NCI-H510A (cell line): Measurements from ENCODE around the gene IP6K3.

Source experiments
- DNase-seq: peaks from one replicate; lab custom pipeline; 2025; lab: John Stamatoyannopoulos, UW

Gene IP6K3

DNA sequence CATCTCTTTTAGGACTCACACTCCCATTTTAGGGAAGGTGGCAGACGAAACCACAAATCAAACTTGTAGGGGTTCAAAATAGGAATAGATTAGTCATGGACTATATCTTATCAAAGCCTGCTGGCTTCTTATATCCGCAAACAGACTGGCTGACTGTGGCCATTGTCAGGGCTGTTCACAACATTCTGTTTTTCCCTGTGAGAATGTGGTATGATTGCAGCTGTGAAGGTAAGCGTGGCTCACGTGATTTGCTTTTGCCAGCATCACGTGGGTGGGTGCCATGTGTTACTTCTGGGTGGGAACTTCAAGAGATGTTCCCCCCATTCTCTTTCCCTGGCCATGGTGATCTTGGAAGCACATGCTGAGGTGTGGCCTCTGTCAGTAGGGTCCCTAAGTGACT, 5.9 kb downstream of the IP6K3 start:
- DNase-seq = no peak

DNA sequence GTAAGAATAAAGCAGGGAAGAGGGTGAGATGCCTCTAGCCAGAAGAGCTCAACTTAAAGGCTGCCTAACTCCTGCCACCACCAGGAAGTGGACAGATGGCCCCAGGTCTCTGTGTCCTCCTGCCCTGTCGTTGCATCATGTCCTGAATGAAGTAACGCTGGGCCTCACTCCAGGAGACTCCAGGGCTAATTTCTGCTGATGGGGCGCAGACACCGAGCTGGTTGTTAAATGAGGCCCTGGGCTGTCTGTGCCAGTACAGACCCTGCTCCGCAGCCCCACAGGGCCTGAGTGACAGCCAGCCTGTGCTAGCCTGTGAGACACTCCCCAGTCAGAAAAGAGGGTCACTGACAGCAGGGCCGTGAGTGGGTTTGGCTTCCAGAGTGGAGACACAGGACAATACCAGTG, 6.5 kb downstream of the IP6K3 start:
- DNase-seq = no peak

DNA sequence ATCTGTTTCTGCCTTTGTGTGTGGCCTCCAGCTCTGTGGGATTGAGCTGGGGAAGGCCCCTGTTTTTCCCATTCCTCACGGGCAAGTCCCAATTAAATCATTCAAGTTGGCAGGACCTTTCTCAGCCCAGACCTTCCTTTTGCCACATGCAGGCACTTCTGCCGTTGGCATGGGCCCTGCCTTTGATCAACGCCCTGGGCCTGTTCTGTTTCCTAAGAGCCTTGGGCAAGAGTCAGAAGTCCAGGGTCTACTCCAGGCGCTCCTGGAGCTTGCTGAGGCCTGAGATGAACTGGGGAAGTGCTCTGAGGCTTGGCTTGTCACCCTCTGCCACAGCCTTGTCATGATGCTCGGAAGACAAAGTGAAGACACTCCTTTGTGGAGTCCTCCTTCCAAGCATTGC, 7.1 kb downstream of the IP6K3 start:
- DNase-seq = no peak

DNA sequence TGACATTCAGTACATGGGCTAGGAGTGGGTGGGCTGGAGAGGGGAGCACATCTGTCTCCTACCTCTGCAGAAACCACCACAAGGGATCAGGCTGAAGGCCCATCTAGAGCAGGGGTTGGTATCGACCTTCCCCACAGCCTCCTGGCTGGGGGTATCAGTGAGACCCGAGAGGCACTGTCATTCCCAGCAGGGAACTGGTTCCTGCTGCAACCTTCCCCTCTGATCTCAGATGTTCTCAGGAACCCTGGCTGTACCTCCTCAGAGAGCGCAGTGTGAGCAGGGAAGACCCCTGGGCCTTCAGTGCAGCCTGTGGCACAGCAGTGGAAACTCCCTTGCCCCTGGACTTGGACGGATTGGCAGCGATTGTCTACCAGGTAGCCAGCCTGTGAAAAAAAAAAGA, 7.8 kb downstream of the IP6K3 start:
- DNase-seq = no peak

DNA sequence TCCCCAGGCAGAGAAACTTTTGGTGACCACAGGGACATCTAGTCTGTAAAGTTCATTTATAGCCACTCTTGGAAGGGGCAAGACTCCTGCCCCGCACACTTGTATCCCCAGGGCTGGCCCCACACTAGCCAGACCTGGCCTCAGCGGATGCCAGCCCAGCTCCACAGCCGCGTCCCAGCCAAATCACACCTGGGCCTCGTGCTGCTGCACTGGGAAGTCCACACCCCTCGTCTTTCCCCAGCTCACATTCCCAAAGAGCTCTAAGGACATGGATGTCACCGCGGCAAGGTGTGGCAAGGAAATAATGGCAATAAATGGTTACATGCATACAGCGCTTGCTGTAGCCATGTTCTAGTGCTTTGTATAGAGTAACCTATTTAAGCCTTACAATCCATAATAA, 8.6 kb downstream of the IP6K3 start:
- DNase-seq = no peak

DNA sequence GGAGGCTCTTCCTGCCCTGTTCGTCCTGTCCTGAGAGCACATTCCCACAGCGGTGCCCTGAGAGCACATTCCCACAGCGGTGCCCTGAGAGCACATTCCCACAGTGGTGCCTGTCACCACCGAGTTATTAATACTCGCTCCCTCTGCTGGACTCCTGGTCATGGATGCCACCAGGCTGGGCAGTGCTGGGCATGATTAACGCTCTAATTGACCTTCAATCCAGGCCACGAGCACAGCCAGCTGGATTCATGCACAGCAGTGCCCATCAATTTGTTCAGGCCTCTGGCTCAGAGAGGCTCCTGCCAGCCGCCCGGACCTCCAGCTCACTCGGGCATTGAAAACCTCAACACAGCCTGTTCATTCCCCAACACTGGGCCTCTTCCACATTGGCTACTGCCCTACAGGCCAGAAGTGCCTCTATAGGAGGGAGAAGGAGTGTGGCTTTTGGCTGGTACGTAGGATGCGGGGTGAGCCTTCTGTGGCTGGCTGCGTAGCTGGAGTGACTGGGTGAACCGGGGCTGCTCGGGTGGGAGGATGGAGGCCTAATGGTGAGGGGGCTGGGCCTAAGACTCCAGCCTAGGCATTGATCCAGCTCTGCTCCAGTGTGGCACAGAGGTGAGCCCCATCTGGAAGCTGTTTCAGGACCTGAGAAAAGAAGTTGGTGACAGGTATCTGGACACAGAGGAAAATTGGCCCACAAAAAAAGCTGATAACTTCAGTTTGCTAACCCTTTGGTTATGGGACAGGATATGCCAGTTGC, 9.3 kb downstream of the IP6K3 start:
- DNase-seq = no peak

DNA sequence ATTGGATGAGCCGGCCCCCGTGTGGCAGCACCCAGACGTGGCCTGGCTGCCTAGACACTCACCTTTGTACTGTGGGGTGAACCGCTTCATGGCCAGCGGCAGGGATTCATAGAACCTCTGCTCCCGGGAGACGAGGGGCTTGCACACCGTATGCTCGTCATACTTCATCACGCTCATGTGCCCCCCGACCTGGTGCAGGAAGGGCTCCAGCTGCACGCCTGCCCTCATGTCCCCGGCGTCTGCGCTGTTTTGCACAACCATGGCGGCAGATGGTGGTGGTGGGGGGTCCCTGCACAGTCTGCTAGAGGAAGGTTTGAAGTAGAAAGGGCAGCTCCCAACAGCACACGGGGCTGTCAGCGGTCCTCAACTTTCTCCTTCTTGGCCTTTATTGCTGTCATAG, 11.5 kb downstream of the IP6K3 start:
- no peak for DNase-seq

DNA sequence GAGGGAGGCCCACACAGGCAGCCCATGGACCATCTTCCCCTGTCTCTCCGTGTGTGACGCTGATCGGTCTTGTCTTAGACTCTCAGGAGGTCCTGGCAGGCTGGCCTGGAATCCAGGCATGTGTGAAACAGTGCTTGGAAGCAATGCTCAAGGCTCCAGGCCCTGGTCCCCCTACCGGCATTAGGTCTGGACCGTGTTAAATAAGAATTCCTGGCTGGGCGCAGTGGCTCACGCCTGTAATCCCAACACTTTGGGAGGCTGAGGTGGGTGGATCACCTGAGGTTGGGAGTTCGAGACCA, 13.0 kb downstream of the IP6K3 start:
- DNase-seq = no peak

DNA sequence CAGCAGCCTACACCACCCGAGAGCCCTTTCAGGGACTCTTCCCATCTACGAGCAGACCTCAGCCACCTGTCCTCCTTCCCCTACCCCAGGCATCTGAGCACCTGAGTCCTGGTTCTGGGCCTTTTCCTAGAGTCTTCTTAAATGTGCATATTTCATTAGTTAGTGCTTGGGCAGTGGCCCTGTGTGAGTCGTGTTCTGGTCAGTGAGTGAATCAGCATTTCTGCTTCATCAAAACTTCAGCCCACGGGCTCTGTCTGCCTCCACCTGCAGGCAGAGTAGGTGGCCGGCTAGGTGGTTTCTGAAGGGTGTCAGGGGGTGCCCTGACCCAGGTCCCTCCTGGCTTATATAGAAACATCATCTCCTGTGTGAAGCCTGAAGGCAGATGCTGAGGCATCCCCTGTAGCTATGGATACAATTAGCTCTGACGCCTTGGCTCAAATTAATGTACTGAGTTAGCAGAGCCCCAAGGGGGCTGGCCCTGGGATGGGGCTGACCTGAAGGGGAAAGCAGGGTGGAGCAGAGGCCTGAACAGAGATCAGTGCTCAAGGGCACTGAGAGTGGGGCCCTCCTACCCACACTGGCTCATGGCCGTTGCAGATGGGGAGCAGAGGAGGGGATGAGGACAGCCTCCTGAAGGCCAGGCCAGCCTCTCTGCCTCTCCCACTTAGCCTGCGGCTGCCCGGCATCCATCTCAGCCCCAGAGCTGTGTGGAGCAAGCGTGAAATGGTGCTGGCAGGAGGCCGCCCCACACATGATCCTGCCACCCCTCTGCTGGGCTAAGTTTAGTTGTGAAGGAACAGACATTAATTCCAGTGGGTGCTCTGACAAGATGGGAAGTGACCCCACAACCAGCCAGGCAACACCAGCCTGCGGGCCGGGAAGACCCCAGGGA, 13.6 kb downstream of the IP6K3 start:
- no peak for DNase-seq

DNA sequence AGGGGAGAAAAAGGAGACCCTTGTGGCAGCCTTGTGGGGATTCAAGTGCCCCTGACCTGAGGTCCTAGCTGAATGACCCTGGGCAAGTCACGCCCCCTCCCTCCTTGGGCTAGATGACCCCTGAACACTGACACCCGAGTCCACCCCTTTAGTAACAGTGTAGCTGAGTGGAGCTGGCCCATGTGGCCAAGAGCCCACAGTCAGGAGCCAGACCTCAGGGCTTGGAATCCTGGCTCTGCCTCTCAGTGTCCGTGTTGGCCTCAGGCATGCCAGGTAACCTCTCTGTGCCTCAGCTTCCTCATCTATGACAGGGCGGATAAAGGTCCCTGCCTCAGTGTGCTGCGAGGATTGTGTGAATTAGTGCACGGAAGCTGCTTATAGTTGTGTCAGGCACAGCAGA, 14.3 kb downstream of the IP6K3 start:
- DNase-seq = no peak

DNA sequence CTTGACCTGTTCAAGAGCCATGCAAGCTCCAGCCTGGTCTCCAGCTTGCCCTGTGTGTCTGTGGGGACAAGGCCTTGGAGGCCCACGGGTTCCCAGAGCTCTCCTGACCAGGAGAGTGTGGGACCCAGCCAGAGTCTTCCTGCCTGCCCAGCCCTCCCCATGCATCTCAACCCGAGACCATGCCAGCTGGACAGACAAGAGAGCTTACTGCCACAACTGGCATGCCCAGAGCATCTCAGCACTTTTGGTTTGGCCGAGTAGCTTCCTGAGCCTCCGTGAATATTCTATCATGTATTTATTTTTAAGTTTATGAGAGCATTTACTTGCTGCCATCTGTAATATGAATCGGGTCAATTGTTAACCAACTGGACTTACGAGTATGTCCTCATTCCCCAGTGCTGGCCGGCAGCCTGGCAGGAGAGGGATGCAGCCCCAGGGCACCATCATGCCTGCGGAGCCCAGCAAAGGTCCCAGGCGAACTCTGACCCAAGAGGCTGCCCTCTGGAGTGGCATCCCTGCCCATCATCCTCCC, 14.9 kb downstream of the IP6K3 start:
- no peak for DNase-seq

DNA sequence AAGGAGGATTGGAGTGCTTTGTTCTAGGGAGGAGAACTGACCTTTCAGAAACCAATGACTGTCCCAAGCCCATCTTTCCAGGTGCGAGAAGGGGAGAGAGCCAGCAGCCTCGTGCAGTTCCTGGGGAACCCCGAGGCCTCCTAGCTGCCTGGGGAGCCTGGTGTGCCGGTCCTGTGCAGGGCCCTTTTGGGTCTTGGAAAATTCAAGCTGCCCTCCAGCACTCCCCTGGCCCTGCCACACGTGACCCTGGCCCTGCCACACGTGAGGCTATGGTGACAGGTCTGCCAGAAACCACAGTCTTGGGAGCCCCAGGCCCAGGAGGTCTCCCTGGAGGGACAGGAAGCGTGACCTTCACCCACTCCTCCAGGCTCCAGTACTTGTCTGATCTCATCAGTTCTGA, 15.7 kb downstream of the IP6K3 start:
- DNase-seq = no peak

DNA sequence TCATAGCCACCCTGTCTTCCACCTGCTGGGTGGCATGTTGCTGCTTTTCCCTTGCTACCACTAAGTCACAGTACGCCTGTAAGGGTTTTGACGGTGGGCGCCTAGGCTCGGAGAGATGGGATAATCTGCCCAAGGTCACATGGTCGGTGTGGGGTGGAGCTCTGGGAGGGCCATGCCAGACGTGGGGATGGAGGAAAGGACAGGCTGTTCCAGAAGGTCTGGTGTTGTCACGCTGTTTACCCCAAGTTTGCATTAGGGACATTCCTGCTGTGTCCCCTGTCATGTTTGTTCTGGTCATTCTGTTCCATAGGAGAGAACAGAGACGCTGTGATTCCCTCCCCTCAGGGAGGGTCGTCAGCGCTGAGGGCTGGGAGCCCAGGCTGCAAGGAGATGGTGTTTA, 16.1 kb downstream of the IP6K3 start:
- no peak for DNase-seq

DNA sequence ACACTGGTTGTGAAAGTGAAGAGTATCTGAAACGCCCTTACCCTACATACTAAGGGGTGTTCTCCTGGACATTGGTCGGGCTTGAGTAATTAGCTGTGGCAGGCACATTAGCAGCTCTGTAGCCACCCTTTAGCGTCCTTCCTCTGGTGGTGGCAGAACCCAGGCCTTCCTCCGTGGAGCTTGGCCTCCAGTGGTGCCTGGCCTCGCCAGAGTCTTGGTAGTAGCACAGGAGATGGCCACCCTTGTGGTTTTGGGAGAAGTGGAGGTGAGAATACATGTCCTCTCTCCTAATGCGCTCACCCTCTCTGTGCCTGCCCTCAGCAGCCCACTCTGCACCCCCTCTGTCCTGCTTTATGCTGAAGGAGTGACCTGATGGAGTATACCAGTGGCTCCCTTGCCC, 17.6 kb downstream of the IP6K3 start:
- no peak for DNase-seq

DNA sequence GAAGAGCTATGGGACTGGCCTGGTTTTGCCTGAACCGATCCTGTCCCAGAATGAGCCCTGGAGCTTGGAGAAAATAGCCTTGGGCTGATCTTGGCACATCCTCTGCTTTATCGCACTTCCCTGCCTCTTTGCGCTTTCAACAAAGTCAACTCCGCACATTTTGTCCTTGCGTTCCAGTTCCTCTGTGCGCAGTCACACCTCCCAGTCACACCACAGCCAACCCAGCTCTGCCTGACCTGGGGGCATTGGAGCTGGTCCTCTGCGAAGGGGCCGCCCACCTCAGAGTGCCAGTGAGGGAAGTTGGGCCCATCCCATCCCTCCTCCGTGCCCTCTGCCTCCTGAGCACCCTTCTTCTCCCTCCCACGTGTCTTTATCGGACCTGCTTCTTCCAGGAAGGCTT, 18.3 kb downstream of the IP6K3 start:
- DNase-seq = no peak

DNA sequence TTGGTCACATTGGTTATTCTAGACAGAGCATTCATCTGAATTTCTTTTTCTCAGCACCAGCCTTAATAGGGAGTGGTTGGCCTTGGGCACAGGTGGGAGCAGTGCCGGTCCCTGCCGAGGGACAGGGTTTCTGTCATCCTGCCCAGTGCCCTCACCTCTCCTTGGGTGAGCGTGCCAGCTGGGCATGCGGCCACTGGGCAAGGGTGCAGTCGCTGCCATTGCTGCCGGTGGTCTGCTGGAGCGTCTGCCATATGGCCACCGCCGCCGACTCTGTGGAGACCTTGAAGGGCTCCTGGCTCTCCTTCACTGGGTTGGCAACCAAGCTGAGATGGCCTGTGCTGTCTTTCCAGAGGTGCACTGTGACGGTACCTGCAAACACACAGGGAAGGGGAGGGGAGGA, 18.8 kb downstream of the IP6K3 start:
- no peak for DNase-seq

DNA sequence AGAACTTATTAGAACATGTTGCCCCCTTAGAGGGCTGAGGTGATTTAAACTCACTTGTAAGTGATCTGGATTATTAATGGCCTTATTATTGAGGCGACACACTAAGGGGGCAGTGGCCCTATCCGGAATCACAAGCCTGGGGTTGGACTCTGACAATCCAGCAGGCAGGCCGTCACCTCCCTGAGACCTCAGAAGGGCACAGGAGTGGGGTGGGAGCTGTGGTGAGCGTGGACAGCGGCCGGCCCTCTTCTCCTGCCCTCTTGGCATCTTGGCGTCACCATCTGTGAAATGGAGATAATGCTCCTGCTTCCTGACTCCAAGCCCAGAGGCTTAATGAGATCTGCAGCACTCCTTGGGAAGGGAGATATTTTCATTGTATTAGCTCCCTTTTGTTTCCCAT, 19.6 kb downstream of the IP6K3 start:
- no peak for DNase-seq

DNA sequence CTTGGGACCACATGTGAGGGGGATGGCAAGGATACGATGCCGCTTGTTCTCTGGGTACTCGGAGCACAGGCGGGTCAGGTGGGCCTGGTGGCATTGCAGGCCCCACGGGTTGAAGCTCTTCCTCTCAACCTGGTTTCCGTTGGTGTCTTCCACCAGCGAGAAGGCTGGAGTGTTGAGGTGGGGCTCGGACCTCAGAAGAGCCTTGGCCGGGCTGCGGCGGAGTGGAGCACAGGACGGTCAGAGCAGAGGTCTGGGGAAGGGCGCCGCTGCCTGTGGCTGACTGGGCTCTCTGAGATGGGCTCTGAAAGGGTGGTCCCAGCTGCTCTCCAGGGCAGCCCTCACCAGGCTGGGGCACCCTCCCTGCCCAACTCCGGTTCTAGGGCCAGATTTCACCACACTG, 20.0 kb downstream of the IP6K3 start:
- DNase-seq = no peak

DNA sequence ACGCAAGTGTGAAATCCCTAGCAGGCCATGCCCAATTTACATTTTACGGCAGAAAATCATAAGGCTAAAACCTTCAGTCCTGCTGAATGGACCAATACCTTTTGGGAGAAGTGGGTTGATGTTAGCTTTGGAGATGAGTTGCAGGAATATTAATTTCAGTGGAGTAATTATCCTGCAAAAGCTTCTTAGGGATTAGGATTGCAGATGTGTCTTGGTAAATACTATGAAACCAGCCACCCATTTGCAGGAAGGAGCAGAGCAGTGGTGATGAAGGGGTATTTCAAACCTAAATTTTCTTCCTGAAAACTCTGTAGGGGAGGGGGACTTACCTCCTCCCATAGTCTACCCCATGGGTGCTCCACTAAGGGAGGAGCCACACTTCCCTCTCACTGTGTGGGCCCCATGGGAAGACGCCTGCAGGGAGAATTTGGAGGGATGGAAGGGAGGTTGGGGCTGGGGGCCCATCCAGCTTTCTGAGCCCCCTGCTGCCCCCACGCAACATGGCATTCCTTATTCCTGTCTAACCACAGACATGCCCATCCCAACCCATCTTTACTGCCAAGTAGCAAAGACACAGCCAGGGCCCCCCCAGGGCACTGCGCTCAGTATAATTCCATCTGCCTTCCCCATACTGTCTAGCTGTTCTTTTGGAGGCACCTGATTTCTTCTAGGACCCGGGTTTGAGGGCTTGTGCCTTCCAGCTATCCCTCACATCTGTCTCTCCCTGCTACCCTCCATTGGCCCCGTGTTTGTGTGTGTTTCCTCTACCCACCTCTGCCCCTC, 20.6 kb downstream of the IP6K3 start:
- no peak for DNase-seq

DNA sequence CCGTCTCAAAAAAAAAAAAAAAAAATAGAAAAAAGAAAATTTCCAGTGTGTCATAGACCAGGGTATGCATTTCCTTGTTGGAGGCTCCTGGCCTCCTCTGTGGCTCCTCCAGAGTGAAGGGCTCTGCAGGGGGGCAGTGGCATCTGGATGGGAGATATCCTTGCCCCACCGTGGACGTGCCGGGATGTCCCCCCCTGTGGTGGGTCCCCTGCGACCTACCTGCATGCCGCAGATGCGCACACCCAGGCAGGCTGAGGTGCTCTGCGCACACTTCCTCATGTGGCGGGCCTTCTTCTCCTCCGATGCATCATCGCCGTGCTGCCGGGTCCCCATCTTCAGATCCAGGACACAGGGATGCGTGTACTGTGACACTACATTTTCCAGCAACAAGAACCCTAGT, 21.5 kb downstream of the IP6K3 start:
- DNase-seq = no peak

DNA sequence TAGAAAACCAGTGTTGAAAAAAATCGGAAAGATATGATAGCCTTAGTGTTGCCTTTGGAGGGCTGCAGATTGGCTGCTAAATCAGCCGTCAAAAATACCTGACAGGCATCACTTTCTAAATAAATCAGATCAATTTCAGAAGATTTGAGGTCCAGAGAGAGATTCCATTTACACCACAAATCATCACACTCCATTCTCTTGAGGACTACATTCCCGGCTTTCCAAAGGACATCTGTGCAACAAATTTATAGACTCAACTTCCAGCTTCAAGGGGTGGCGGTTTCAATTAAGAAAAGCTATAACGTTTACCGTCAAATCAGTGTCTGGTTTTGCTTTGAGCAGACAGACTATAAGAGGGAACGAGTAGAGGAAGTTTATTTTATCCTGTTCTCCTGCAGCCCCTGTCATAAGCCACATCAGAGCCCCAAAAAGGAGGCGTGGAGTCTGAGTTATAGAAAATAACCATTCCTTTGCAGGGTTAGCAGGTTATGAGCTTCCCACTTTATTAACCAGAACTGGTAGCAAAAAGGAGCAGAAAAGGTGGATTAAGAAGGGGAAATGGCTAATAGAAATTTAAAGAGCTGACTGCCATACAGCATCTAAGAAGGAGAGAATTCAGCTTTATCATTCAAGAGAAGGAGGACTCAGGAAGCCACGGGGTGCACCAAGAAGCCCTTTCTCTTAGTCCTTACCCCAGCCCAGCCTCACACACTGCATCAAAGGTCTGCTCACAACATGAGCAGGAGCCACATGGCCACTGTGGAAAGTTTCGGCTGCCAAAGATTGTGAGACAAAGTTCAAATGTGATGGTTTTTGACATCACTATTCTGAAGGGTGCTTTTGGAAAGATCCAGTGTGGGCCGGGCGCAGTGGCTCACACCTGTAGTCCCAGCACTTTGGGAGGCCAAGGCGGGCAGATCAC, 22.3 kb downstream of the IP6K3 start:
- no peak for DNase-seq
